Upper lobe of right lung (tissue), 1 donor: ENCODE results near the gene PRKCE. TPM values are rescaled to one million over a fixed set of nuclear protein-coding genes. Genes with fewer than 3 reads are reported as not detected.

Experiments used
- ATAC-seq: fragments of 200-7000 bp; cut with Tn5 transposase; one replicate; pipeline ENCODE4 v1.9.1; 2020; ENCODE audit warnings: mild to moderate bottlenecking, moderate library complexity
- DNase-seq: peaks from one replicate; pipeline ENCODE4 v3.0.0-alpha.2; 2020
- H3K27ac ChIP-seq: fragments of 200-600 bp; one replicate; pipeline ENCODE4 v1.8.0; 2022
- H3K27me3 ChIP-seq: fragments of 200-600 bp; one replicate; pipeline ENCODE4 v1.8.0; 2022; ENCODE audit warnings: mild to moderate bottlenecking
- H3K36me3 ChIP-seq: fragments of 200-600 bp; one replicate; pipeline ENCODE4 v1.8.0; 2022
- H3K4me1 ChIP-seq: fragments of 200-600 bp; one replicate; pipeline ENCODE4 v1.8.0; 2022
- H3K4me3 ChIP-seq: fragments of 200-600 bp; one replicate; pipeline ENCODE4 v1.8.0; 2022; ENCODE audit warnings: mild to moderate bottlenecking
- H3K9me3 ChIP-seq: fragments of 200-600 bp; one replicate; pipeline ENCODE4 v1.8.0; 2022
- intact Hi-C: fragments of 100-400 bp; cut with DNase I; formaldehyde crosslinking; loops from one replicate; pipeline ENCODE4 v1.11.0; 2022
- total RNA-seq: library from RNA; stranded (reverse); fragmentation: NEBNext Ultra II Directional; extraction: Animal tissue kit (Norgen Biotek cat#: 25700); gene quantifications from one replicate; pipeline ENCODE4 v1.2.1, GENCODE V29; 2021
- TF ChIP-seq, protein P1 (sequence below): fragments of 200-600 bp; IDR thresholded peaks from one replicate; pipeline ENCODE4 v1.8.0; 2022; ENCODE audit warnings: antibody characterized with exemption
- donor health status: DM: no; HTN: yes; CAD: no; lungs with severe emphysema.

The PRKCE gene
- total RNA-seq, 1 donor from 2014 or later: 65.6 TPM

DNA sequence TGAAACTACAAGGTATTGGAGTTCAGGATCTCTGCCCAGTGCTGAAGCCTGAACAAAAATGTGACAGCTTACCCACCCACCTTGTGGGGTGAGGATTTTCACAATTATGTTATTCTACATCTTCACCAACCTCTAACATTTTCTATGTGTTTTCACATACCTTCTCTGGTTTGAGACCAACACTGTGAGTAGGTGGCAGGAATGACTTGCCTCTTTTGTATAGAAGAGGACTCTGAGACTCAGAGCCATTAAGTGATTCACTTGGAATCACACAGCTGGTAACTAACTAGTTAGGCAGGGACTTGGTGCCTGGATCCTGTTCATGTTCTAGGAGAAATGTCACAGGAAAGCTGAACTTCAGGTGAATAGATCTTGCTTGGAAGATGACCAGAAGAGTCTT is 25.7 kb upstream of the PRKCE start:
- H3K9me3 ChIP-seq: no peaks in the 10 kb centered on the region
- TF ChIP-seq, protein P1, sequence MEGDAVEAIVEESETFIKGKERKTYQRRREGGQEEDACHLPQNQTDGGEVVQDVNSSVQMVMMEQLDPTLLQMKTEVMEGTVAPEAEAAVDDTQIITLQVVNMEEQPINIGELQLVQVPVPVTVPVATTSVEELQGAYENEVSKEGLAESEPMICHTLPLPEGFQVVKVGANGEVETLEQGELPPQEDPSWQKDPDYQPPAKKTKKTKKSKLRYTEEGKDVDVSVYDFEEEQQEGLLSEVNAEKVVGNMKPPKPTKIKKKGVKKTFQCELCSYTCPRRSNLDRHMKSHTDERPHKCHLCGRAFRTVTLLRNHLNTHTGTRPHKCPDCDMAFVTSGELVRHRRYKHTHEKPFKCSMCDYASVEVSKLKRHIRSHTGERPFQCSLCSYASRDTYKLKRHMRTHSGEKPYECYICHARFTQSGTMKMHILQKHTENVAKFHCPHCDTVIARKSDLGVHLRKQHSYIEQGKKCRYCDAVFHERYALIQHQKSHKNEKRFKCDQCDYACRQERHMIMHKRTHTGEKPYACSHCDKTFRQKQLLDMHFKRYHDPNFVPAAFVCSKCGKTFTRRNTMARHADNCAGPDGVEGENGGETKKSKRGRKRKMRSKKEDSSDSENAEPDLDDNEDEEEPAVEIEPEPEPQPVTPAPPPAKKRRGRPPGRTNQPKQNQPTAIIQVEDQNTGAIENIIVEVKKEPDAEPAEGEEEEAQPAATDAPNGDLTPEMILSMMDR: no peak
- no peaks in the 10 kb centered on the region for H3K4me1 ChIP-seq
- no peaks in the 10 kb centered on the region for H3K27me3 ChIP-seq
- no peak overlapping the region for H3K4me3 ChIP-seq
- intact Hi-C loops: no loop called here
- H3K36me3 ChIP-seq: no peaks in the 10 kb centered on the region
- ATAC-seq (no peak), DNase-seq (no peak)
- H3K27ac ChIP-seq: no peak overlapping the region

DNA sequence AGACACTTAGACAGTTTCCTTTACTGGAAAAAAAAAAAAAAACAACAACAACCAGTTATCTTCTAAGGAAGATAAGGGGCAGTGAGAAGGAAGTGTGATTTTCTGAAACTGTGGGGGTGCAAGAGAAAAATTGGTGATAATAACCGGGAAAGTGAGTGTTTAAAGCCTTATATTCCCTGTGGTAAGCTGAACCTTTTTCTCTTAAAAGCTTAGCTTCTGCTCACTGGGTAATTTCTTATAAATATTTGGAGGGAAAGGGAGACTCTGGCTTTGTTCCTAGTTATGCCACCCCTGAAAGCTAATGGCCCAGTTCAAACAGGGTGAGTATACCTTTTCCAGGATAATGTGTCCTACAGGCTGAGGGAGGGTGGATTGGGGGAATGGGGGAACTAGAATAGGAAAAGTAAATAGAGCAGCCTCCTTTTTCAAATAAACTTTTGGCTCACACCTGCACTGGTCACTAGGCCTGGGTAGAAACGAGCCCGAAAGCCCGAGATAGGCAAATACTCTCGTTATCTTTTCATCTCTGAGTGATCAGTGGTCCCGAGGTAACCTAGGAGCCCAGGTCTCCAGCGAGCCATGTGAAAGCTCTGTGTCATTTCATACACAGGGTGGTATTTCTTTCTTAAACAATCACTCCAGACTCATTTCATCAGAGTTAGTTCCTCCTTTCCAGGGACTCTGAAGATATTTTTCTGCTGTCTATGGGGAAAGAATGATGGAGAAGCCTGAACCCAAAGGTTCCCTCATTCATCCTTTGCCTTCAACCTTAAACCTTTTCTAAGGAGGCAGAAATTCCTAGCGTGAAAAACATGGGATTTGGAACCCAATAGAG is 24.9 kb upstream of the PRKCE start:
- H3K36me3 ChIP-seq: no peaks in the 10 kb centered on the region
- intact Hi-C loops: no loop called here
- no peak overlapping the region for H3K27ac ChIP-seq
- H3K4me3 ChIP-seq: no peak overlapping the region
- H3K4me1 ChIP-seq: no peaks in the 10 kb centered on the region
- ATAC-seq (peak; percentile 71), DNase-seq (no peak)
- TF ChIP-seq, protein P1: no peak
- H3K27me3 ChIP-seq: no peaks in the 10 kb centered on the region
- no peaks in the 10 kb centered on the region for H3K9me3 ChIP-seq

DNA sequence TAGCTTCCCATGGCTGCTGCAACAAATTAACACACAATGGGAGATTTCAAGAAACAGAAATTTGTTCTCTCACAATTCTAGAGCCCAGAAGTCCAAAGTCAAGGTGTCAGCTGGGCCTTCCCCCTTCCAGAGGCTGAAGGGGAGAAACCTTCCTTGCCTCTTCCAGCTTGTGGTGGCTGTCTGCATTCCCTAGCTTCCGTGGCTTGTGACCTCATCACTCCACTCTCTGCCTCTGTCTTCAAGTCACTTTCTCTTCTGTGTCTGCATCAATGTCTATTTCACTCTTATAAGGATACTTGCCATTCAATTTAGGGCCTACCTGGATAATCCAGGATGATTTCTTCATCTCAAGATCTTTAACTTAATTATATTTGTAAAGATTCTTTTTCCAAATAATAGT is 23.6 kb upstream of the PRKCE start:
- no peaks in the 10 kb centered on the region for H3K4me1 ChIP-seq
- H3K27ac ChIP-seq: no peak overlapping the region
- H3K4me3 ChIP-seq: no peak overlapping the region
- DNase-seq (no peak), ATAC-seq (no peak)
- TF ChIP-seq, protein P1: no peak
- intact Hi-C loops: no loop called here
- H3K36me3 ChIP-seq: no peaks in the 10 kb centered on the region
- no peaks in the 10 kb centered on the region for H3K27me3 ChIP-seq
- H3K9me3 ChIP-seq: no peaks in the 10 kb centered on the region

- Histone ChIP-seq H3K36me3 (no peaks in the 10 kb centered on the region), H3K27me3 (no peaks in the 10 kb centered on the region), H3K4me1 (no peaks in the 10 kb centered on the region), H3K27ac (no peak overlapping the region), H3K9me3 (no peaks in the 10 kb centered on the region), H3K4me3 (no peak overlapping the region)
- TF ChIP-seq, protein P1: no peak
- intact Hi-C loops: no loop called here
- ATAC-seq: no peak
- DNase-seq: no peak
These were observed 21.5 kb upstream of the PRKCE start for GRCh38 chr2:45629971-45630370.

DNA sequence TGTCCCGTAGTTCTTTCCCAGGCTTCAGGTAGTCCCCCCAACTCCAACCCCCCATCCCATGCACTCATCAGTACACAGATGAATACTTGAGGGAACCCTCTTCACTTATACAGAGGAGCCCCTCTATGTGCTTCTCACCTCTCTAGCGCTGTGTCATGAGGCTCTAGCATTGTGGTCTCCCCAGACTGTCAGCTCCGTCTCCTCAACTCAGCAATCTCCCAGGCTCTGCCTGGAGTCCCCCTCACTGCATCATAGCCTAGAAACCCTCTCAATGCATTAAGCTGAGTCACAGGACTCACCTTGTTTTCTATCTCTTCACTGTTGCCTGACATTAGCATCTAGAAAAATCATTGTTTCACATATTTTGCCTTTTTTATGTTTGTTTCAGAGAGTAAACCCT is 20.2 kb upstream of the PRKCE start:
- Histone ChIP-seq H3K9me3 (no peaks in the 10 kb centered on the region), H3K27ac (no peak overlapping the region), H3K4me1 (no peaks in the 10 kb centered on the region), H3K27me3 (no peaks in the 10 kb centered on the region), H3K4me3 (no peak overlapping the region), H3K36me3 (no peaks in the 10 kb centered on the region)
- no peak for DNase-seq
- TF ChIP-seq, protein P1: no peak
- no peak for ATAC-seq
- intact Hi-C loops: no loop called here

GRCh38 chr2:45631955-45632354 is 19.5 kb upstream of the PRKCE start:
- H3K9me3 ChIP-seq: no peaks in the 10 kb centered on the region
- no peaks in the 10 kb centered on the region for H3K27me3 ChIP-seq
- H3K36me3 ChIP-seq: no peaks in the 10 kb centered on the region
- TF ChIP-seq, protein P1: no peak
- ATAC-seq (no peak), DNase-seq (no peak)
- intact Hi-C loops: no loop called here
- no peak overlapping the region for H3K4me3 ChIP-seq
- H3K4me1 ChIP-seq: no peaks in the 10 kb centered on the region
- no peak overlapping the region for H3K27ac ChIP-seq
